Gastroesophageal sphincter (tissue), 4 donors: ENCODE data around the gene FOXJ3. TPM values are rescaled to one million over a fixed set of nuclear protein-coding genes. Genes with fewer than 3 reads are reported as not detected.

Experiments used
- ATAC-seq: fragments of 150-250 bp; one replicate; pipeline ENCODE4 v1.9.1; 2016; ENCODE audit warnings: mild to moderate bottlenecking, moderate library complexity
- H3K27ac ChIP-seq, 4 donors: fragments of 200-600 bp; sonication (generic) in 3 of 4; 1 replicate in 3 of 4; 2 replicates in 1 of 4; pipeline ENCODE4 v1.5.1; 2016 to 2019
- H3K27me3 ChIP-seq: fragments of 200-600 bp; sonication (generic); one replicate; pipeline ENCODE4 v1.5.1; 2019
- H3K36me3 ChIP-seq, 2 donors: fragments of 200-600 bp; sonication (generic); one replicate each; pipeline ENCODE4 v1.5.1; 2019; ENCODE audit warnings: control low read depth in 1 of 2
- H3K4me1 ChIP-seq, 3 donors: fragments of 200-600 bp; sonication (generic); 1 replicate in 2 of 3; 2 replicates in 1 of 3; pipeline ENCODE4 v1.5.1; 2016 to 2019; ENCODE audit warnings: control low read depth in 2 of 3
- H3K4me3 ChIP-seq, 2 donors: fragments of 200-600 bp; sonication (generic); one replicate each; pipeline ENCODE4 v1.5.1; 2019; ENCODE audit warnings: mild to moderate bottlenecking in 1 of 2, moderate library complexity in 1 of 2
- H3K9me3 ChIP-seq, 3 donors: fragments of 200-600 bp; sonication (generic); one replicate each; pipeline ENCODE4 v1.5.1; 2017 to 2019; ENCODE audit warnings: control low read depth in 2 of 3
- CTCF ChIP-seq, 4 experiments: fragments of 200-600 bp in 2 of 4; fragments of 450-650 bp in 2 of 4; sonication (generic) in 1 of 4; IDR thresholded peaks; one replicate each; pipeline ENCODE4 v1.5.1; 2017 to 2019; ENCODE audit warnings: antibody characterized with exemption in 4 of 4, mild to moderate bottlenecking in 2 of 4, moderate library complexity in 2 of 4
- EP300 ChIP-seq: sonication (generic); formaldehyde crosslinking; IDR thresholded peaks from one replicate; pipeline ENCODE4 v1.6.1; 2017; ENCODE audit warnings: antibody characterized with exemption, mild to moderate bottlenecking
- POLR2A ChIP-seq, 2 donors: fragments of 450-650 bp; IDR thresholded peaks; one replicate each; pipeline ENCODE4 v1.6.1; 2017; ENCODE audit warnings: antibody characterized with exemption in 2 of 2, mild to moderate bottlenecking in 2 of 2, moderate library complexity in 1 of 2
- POLR2AphosphoS5 ChIP-seq: sonication (generic); formaldehyde crosslinking; IDR thresholded peaks from one replicate; pipeline ENCODE4 v1.6.1; 2017; ENCODE audit warnings: antibody characterized with exemption
- WGBS, 2 donors: methylation state at CpG; one replicate each; pipeline ENCODE4 v1.1.5; 2018; ENCODE audit warnings: low coverage in 1 of 2; 5-methylcytosine and 5-hydroxymethylcytosine counted together
- total RNA-seq, 4 donors: library from RNA; depleted of rRNA; stranded (reverse); fragments of >200 nt; gene quantifications; one replicate each; pipeline ENCODE4 v1.1.0, GENCODE V29; 2016

Gene FOXJ3
- total RNA-seq, 4 donors from 2014 or later = 36.3 to 57.1 (median 41.4) TPM

- Histone ChIP-seq H3K4me1 (no peaks in the 10 kb centered on the region), H3K27me3 (peaks cover 15% of the 10 kb centered on the region), H3K27ac (no peak overlapping the region), H3K36me3 (no peaks in the 10 kb centered on the region), H3K9me3 (no peaks in the 10 kb centered on the region), H3K4me3 (no peak overlapping the region)
- WGBS, 2 donors = 79 to 100% methylated on average over 2 of the region's 2 CpGs
- ATAC-seq = no peak
- TF ChIP-seq EP300 (no peak), POLR2A (IDR thresholded peaks at IDR 0.05) (no peak), POLR2AphosphoS5 (no peak), CTCF (IDR thresholded peaks at IDR 0.05) (no peak)
Measured at GRCh38 chr1:42372796-42373195, 37.8 kb upstream of the FOXJ3 start.

- no peak for ATAC-seq
- no peaks in the 10 kb centered on the region for H3K36me3 ChIP-seq
- no peak for TF ChIP-seq CTCF (IDR thresholded peaks at IDR 0.05)
- no peak for TF ChIP-seq EP300
- TF ChIP-seq POLR2A (IDR thresholded peaks at IDR 0.05) = no peak
- no peak for TF ChIP-seq POLR2AphosphoS5
- no peaks in the 10 kb centered on the region for H3K9me3 ChIP-seq
- H3K4me1 ChIP-seq = no peaks in the 10 kb centered on the region
- no peak overlapping the region for H3K27ac ChIP-seq
- H3K4me3 ChIP-seq = no peak overlapping the region
- H3K27me3 ChIP-seq = peaks cover 21% of the 10 kb centered on the region
Measured at GRCh38 chr1:42370876-42371549, 36.0 kb upstream of the FOXJ3 start.

- no peak for ATAC-seq
- Histone ChIP-seq H3K4me1 (no peaks in the 10 kb centered on the region), H3K4me3 (no peak overlapping the region), H3K27me3 (peaks cover 21% of the 10 kb centered on the region), H3K9me3 (no peaks in the 10 kb centered on the region), H3K27ac (no peak overlapping the region), H3K36me3 (no peaks in the 10 kb centered on the region)
- no peak for TF ChIP-seq CTCF (IDR thresholded peaks at IDR 0.05)
- no peak for TF ChIP-seq EP300
- no peak for TF ChIP-seq POLR2A (IDR thresholded peaks at IDR 0.05)
- TF ChIP-seq POLR2AphosphoS5 = no peak
- WGBS, 2 donors = 100% methylated on average over 1 of the region's 1 CpG
Measured at GRCh38 chr1:42369471-42369870, 34.4 kb upstream of the FOXJ3 start.

GRCh38 chr1:42368096-42368795 is 33.2 kb upstream of the FOXJ3 start:
- WGBS, 2 donors = 74 to 82% methylated on average over 6 to 7 of the region's 7 CpGs
- no peak for TF ChIP-seq POLR2A (IDR thresholded peaks at IDR 0.05)
- TF ChIP-seq EP300 = no peak
- no peak for TF ChIP-seq CTCF (IDR thresholded peaks at IDR 0.05)
- no peak for TF ChIP-seq POLR2AphosphoS5
- Histone ChIP-seq H3K27ac (no peak overlapping the region), H3K4me1 (no peaks in the 10 kb centered on the region), H3K27me3 (peaks cover 21% of the 10 kb centered on the region), H3K9me3 (no peaks in the 10 kb centered on the region), H3K36me3 (no peaks in the 10 kb centered on the region), H3K4me3 (no peak overlapping the region)
- no peak for ATAC-seq

- TF ChIP-seq CTCF (IDR thresholded peaks at IDR 0.05) = no peak
- TF ChIP-seq POLR2AphosphoS5 = no peak
- TF ChIP-seq EP300 = no peak
- TF ChIP-seq POLR2A (IDR thresholded peaks at IDR 0.05) = no peak
- Histone ChIP-seq H3K4me1 (no peaks in the 10 kb centered on the region), H3K27me3 (peaks cover 12% of the 10 kb centered on the region), H3K36me3 (no peaks in the 10 kb centered on the region), H3K9me3 (no peaks in the 10 kb centered on the region), H3K27ac (no peak overlapping the region), H3K4me3 (no peak overlapping the region)
- ATAC-seq = no peak
- WGBS, 2 donors = 50 to 78% methylated on average over 1 to 2 of the region's 2 CpGs
Measured at GRCh38 chr1:42365118-42365517, 30.1 kb upstream of the FOXJ3 start.
